SK-N-SH treated with all-trans-retinoic acid at 6 μM for 48 hours (cell line): ENCODE data around the gene SPCS3.
"Not testable (repeated sequence)": the region's sequence is repeated elsewhere in the genome, so short reads cannot be mapped to it uniquely, and the experiment has no call there.

ENCODE experiments used
- ATAC-seq: fragments of 200-7000 bp; cut with Tn5 transposase; 3 replicates; pipeline ENCODE4 v1.9.1; 2020; ENCODE audit warnings: mild to moderate bottlenecking, moderate library complexity
- ARNTL ChIP-seq: fragments of 450-650 bp; formaldehyde crosslinking; IDR thresholded peaks from 2 replicates; pipeline ENCODE4 v1.5.0; 2020; ENCODE audit warnings: low read depth, mild to moderate bottlenecking, moderate library complexity, borderline replicate concordance
- BACH2 ChIP-seq: fragments of 250-450 bp; sonication (Bioruptor Pico); IDR thresholded peaks from 2 replicates; pipeline ENCODE4 v1.9.0; 2021; ENCODE audit warnings: mild to moderate bottlenecking, borderline replicate concordance
- CSDC2 ChIP-seq: fragments of 250-450 bp; sonication (Bioruptor Pico); IDR thresholded peaks from 2 replicates; pipeline ENCODE4 v1.5.0; 2020; ENCODE audit warnings: mild to moderate bottlenecking, moderate library complexity
- GLIS3 ChIP-seq: fragments of 250-450 bp; sonication (Bioruptor Pico); IDR thresholded peaks from 2 replicates; pipeline ENCODE4 v1.5.0; 2020; ENCODE audit warnings: mild to moderate bottlenecking, moderate library complexity
- ISL1 ChIP-seq: fragments of 250-450 bp; sonication (Bioruptor Pico); IDR thresholded peaks from 2 replicates; pipeline ENCODE4 v2.1.2; 2022; ENCODE audit warnings: mild to moderate bottlenecking, moderate library complexity
- OSR1 ChIP-seq: fragments of 250-450 bp; sonication (Bioruptor Pico); IDR thresholded peaks from 2 replicates; pipeline ENCODE4 v1.8.0; 2022; ENCODE audit warnings: moderate library complexity, mild to moderate bottlenecking, inconsistent platforms
- PPARA ChIP-seq: fragments of 250-450 bp; sonication (Bioruptor Pico); IDR thresholded peaks from 2 replicates; pipeline ENCODE4 v1.5.0; 2020; ENCODE audit warnings: mild to moderate bottlenecking, borderline replicate concordance
- RARB ChIP-seq: fragments of 250-450 bp; sonication (Bioruptor Pico); IDR thresholded peaks from 2 replicates; pipeline ENCODE4 v1.8.0; 2021; ENCODE audit warnings: mild to moderate bottlenecking, moderate library complexity
- SNAI2 ChIP-seq: fragments of 250-450 bp; sonication (Bioruptor Pico); IDR thresholded peaks from 2 replicates; pipeline ENCODE4 v1.5.0; 2020; ENCODE audit warnings: mild to moderate bottlenecking, moderate library complexity
- TCF4 ChIP-seq: fragments of 250-450 bp; sonication (Bioruptor Pico); IDR thresholded peaks from 2 replicates; pipeline ENCODE4 v1.8.0; 2021; ENCODE audit warnings: mild to moderate bottlenecking, moderate library complexity, borderline replicate concordance
- ZC3H10 ChIP-seq: fragments of 250-450 bp; sonication (Bioruptor Pico); IDR thresholded peaks from 2 replicates; pipeline ENCODE4 v1.5.1; 2021; ENCODE audit warnings: mild to moderate bottlenecking, moderate library complexity
- ZFP3 ChIP-seq: fragments of 250-450 bp; sonication (Bioruptor Pico); IDR thresholded peaks from 2 replicates; pipeline ENCODE4 v1.5.0; 2020; ENCODE audit warnings: mild to moderate bottlenecking, moderate library complexity
- ZNF565 ChIP-seq: fragments of 450-650 bp; formaldehyde crosslinking; conservative IDR thresholded peaks from 2 replicates; pipeline ENCODE4 v1.5.0; 2020; ENCODE audit warnings: low read depth, mild to moderate bottlenecking, moderate library complexity
- ZNF70 ChIP-seq: fragments of 450-650 bp; formaldehyde crosslinking; IDR thresholded peaks from 2 replicates; pipeline ENCODE4 v1.5.0; 2020; ENCODE audit warnings: mild to moderate bottlenecking, moderate library complexity
- ZNF8 ChIP-seq: fragments of 450-650 bp; formaldehyde crosslinking; IDR thresholded peaks from 2 replicates; pipeline ENCODE4 v1.5.0; 2020; ENCODE audit warnings: mild to moderate bottlenecking, moderate library complexity
- TF ChIP-seq, protein P1 (sequence below): fragments of 250-450 bp; sonication (Bioruptor Pico); IDR thresholded peaks from 2 replicates; pipeline ENCODE4 v1.8.0; 2021; ENCODE audit warnings: low read depth, mild to moderate bottlenecking, moderate library complexity, borderline replicate concordance
- TF ChIP-seq, protein P2 (sequence below): fragments of 250-450 bp; sonication (Bioruptor Pico); IDR thresholded peaks from 2 replicates; pipeline ENCODE4 v1.8.0; 2020; ENCODE audit warnings: mild to moderate bottlenecking, moderate library complexity, borderline replicate concordance
- TF ChIP-seq, protein P3 (sequence below): fragments of 250-450 bp; sonication (Bioruptor Pico); IDR thresholded peaks from 2 replicates; pipeline ENCODE4 v1.5.1; 2020; ENCODE audit warnings: low read depth, mild to moderate bottlenecking, moderate library complexity
- TF ChIP-seq, protein P4 (sequence below): fragments of 250-450 bp; sonication (Bioruptor Pico); IDR thresholded peaks from 2 replicates; pipeline ENCODE4 v1.5.0; 2020; ENCODE audit warnings: mild to moderate bottlenecking, moderate library complexity
- TF ChIP-seq, protein P5 (sequence below): fragments of 250-450 bp; sonication (Bioruptor Pico); IDR thresholded peaks from 2 replicates; pipeline ENCODE4 v1.5.1; 2021; ENCODE audit warnings: mild to moderate bottlenecking, moderate library complexity

The SPCS3 gene

DNA sequence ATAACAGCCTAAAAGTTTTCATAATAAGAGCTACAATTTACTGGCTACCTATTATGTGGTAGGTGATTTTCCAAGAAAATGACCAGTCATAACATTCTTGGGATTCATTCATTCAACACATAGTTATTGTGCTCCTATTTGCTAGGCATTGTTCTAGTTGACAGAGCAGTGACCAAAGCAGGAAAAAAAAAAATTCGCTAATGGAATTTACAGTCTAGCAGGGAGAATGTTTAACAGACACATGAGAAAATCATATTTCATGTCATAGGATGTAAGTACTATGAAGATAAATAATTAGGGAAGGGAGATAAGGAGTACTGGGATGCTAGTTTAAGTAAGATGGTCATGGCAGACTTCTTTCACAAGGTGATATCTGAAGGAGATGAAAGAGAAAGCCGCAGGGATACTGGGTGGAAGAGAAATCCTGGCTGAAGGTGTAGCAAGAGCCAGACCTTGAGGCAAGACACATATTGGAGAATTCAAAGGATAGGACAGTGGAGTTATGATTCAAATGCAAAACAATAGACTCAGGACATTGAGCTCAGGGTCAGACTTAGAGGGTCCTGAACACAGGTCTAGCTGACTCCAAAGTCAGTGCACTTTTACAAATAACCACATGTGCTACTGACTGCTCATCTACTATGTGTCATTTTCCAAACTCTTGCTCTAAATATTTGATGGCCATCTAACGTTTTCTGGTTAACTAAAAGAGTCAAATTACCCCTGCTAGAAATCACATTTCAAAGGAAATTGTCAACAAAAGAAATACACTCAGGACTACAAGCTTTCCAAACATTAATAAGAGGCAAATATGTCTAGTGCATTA is 20.4 kb downstream of the SPCS3 start:
- peak; percentile 35 for ATAC-seq
- TF ChIP-seq GLIS3 (CRISPR knock-in tag) (no peak), ZNF565 (CRISPR knock-in tag) (no peak), TCF4 (CRISPR knock-in tag) (no peak), ZNF70 (CRISPR knock-in tag) (no peak), ISL1 (CRISPR knock-in tag) (0 out of 2 replicates have a peak, but pooled peaks have one; percentile 11), SNAI2 (CRISPR knock-in tag) (no peak), BACH2 (CRISPR knock-in tag) (no peak)

DNA sequence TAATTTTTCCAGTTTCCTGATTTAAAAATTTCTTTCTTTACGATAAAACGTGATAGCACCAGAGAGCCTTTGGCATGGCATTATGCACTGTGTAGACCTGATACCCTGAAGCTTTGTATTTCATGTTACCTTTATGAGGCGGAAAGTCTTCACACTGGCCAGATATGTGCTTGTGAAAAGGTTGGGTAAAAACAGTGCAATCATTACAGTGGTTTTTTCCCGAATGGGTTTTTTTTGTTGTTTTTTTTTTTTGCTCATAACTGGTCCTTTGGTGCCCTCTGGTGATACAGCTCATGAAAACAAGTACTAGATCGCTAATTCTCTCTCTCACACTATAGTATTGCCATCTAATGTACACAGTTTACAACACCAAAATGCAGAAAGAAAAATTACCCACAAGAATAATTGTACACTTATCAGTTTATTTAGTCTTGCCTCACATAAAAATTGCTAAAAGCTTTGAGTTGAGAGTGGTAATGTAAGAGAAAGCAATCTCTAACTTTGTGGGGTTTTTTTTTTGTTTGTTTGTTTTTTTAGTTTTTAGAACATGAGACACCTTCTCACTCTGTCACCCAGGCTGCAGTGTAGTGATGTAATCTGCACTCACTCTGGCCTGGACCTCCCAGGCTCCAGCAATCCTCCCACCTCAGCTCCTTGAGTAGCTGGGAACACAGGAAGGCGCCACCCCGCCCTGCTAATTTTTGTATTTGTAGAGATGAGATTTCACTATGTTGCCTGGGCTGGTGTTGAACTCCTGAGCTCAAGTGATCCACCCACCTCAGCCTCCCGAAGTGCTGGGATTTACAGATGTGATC is 21.3 kb downstream of the SPCS3 start:
- peak; percentile 59 for ATAC-seq
- no peak for TF ChIP-seq OSR1 (CRISPR knock-in tag)
- TF ChIP-seq, all 23 proteins: peak for 0

DNA sequence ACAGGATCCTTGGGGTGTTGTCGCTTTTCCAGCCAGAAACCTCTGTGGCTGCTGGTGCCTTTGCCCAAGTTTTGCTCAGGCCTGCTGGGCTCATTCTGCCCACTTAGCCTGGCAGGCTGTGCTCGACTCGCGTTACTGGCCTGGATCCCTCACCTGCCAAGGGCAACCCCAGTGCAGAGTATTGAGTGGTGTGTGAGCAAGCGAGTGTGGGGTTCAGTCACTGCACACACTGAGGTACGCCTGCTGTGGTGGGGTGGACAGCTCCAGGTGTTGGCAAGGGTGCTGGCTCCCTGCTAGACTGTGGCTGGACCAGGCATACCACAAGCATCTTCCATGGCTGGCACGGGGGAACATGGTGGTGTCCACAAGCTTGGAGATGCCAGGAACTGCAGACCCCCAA is 22.6 kb downstream of the SPCS3 start:
- TF ChIP-seq, protein P1, sequence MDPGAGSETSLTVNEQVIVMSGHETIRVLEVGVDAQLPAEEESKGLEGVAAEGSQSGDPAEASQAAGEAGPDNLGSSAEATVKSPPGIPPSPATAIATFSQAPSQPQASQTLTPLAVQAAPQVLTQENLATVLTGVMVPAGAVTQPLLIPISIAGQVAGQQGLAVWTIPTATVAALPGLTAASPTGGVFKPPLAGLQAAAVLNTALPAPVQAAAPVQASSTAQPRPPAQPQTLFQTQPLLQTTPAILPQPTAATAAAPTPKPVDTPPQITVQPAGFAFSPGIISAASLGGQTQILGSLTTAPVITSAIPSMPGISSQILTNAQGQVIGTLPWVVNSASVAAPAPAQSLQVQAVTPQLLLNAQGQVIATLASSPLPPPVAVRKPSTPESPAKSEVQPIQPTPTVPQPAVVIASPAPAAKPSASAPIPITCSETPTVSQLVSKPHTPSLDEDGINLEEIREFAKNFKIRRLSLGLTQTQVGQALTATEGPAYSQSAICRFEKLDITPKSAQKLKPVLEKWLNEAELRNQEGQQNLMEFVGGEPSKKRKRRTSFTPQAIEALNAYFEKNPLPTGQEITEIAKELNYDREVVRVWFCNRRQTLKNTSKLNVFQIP (CRISPR knock-in tag), result no peak
- TF ChIP-seq ARNTL (CRISPR knock-in tag) (no peak), GLIS3 (CRISPR knock-in tag) (no peak), PPARA (no peak), RARB (CRISPR knock-in tag) (no peak), CSDC2 (CRISPR knock-in tag) (no peak)
- TF ChIP-seq, protein P2, sequence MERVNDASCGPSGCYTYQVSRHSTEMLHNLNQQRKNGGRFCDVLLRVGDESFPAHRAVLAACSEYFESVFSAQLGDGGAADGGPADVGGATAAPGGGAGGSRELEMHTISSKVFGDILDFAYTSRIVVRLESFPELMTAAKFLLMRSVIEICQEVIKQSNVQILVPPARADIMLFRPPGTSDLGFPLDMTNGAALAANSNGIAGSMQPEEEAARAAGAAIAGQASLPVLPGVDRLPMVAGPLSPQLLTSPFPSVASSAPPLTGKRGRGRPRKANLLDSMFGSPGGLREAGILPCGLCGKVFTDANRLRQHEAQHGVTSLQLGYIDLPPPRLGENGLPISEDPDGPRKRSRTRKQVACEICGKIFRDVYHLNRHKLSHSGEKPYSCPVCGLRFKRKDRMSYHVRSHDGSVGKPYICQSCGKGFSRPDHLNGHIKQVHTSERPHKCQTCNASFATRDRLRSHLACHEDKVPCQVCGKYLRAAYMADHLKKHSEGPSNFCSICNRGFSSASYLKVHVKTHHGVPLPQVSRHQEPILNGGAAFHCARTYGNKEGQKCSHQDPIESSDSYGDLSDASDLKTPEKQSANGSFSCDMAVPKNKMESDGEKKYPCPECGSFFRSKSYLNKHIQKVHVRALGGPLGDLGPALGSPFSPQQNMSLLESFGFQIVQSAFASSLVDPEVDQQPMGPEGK (CRISPR knock-in tag), result no peak
- no peak for ATAC-seq

DNA sequence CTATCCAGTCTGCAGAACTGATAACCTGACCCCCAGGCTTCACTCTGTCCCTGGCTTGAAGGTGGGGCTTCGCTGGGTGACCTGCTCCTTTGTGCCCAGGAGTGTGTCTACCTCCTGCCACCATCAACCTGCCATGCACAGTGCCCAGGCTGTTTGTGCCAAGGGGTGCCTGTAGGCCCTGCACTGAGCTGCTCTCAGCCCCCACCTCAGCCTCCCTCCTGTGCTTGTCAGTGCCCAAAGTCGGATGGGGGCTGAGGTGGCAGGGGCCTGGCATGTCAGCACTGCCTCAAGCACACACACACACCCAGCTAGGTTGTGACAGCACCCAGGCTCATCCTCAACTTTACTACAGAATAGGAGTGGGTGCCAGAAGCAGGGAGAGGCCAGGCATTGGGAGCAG is 23.5 kb downstream of the SPCS3 start:
- no peak for TF ChIP-seq BACH2 (CRISPR knock-in tag)
- TF ChIP-seq ZFP3 (CRISPR knock-in tag), result no peak
- no peak for TF ChIP-seq CSDC2 (CRISPR knock-in tag)
- no peak for TF ChIP-seq ZNF70 (CRISPR knock-in tag)
- no peak for TF ChIP-seq ZNF8 (CRISPR knock-in tag)
- no peak for TF ChIP-seq ZNF565 (CRISPR knock-in tag)
- TF ChIP-seq, protein P3, sequence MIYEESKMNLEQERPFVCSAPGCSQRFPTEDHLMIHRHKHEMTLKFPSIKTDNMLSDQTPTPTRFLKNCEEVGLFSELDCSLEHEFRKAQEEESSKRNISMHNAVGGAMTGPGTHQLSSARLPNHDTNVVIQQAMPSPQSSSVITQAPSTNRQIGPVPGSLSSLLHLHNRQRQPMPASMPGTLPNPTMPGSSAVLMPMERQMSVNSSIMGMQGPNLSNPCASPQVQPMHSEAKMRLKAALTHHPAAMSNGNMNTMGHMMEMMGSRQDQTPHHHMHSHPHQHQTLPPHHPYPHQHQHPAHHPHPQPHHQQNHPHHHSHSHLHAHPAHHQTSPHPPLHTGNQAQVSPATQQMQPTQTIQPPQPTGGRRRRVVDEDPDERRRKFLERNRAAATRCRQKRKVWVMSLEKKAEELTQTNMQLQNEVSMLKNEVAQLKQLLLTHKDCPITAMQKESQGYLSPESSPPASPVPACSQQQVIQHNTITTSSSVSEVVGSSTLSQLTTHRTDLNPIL (CRISPR knock-in tag), result no peak
- TF ChIP-seq, protein P4, sequence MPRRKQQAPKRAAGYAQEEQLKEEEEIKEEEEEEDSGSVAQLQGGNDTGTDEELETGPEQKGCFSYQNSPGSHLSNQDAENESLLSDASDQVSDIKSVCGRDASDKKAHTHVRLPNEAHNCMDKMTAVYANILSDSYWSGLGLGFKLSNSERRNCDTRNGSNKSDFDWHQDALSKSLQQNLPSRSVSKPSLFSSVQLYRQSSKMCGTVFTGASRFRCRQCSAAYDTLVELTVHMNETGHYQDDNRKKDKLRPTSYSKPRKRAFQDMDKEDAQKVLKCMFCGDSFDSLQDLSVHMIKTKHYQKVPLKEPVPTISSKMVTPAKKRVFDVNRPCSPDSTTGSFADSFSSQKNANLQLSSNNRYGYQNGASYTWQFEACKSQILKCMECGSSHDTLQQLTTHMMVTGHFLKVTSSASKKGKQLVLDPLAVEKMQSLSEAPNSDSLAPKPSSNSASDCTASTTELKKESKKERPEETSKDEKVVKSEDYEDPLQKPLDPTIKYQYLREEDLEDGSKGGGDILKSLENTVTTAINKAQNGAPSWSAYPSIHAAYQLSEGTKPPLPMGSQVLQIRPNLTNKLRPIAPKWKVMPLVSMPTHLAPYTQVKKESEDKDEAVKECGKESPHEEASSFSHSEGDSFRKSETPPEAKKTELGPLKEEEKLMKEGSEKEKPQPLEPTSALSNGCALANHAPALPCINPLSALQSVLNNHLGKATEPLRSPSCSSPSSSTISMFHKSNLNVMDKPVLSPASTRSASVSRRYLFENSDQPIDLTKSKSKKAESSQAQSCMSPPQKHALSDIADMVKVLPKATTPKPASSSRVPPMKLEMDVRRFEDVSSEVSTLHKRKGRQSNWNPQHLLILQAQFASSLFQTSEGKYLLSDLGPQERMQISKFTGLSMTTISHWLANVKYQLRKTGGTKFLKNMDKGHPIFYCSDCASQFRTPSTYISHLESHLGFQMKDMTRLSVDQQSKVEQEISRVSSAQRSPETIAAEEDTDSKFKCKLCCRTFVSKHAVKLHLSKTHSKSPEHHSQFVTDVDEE, result no peak
- TF ChIP-seq ZC3H10, result no peak
- TF ChIP-seq, protein P5, sequence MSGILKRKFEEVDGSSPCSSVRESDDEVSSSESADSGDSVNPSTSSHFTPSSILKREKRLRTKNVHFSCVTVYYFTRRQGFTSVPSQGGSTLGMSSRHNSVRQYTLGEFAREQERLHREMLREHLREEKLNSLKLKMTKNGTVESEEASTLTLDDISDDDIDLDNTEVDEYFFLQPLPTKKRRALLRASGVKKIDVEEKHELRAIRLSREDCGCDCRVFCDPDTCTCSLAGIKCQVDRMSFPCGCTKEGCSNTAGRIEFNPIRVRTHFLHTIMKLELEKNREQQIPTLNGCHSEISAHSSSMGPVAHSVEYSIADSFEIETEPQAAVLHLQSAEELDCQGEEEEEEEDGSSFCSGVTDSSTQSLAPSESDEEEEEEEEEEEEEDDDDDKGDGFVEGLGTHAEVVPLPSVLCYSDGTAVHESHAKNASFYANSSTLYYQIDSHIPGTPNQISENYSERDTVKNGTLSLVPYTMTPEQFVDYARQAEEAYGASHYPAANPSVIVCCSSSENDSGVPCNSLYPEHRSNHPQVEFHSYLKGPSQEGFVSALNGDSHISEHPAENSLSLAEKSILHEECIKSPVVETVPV (CRISPR knock-in tag), result no peak
- no peak for TF ChIP-seq RARB (CRISPR knock-in tag)
- no peak for TF ChIP-seq TCF4 (CRISPR knock-in tag)
- ATAC-seq, result no peak

DNA sequence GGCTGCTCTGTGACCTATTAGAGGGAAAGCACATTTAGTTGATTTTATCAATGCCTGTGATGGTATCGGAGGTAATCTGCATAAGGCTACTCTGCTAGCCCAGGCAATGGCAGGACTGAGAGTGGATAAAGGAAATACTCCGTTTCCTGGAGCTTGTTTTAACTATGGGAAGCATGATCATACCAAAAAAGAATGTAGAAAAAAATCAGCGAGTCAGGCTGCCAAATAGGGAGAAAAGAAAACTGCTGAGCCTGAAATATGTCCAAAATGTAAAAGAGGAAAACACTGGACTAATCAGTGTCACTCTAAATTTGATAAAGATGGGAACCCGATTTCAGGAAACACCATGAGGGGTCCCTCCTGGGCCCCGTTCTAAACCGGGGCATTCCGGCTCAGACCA is 25.6 kb downstream of the SPCS3 start:
- ATAC-seq, result not testable (repeated sequence)

DNA sequence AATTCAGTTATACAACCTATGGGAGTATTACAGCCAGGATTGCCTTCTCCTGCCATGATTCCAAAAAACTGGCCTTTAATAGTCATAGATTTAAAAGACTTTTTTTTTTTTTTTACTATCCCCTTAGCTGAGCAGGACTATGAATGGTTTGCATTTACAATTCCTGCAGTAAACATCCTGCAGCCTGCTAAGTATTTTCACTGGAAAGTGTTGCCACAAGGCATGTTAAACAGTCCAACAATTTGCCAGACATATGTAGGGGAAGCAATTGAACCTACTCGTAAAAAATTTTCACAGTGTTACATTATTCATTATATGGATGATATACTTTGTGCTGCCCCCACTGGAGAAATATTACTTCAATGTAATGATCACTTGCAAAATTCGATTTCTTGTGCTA is 27.1 kb downstream of the SPCS3 start:
- not testable (repeated sequence) for ATAC-seq
